ENCODE results near the gene WNT3A. TPM values are rescaled to one million over a fixed set of nuclear protein-coding genes. Genes with fewer than 3 reads are reported as not detected.

Gene WNT3A
- total RNA-seq, 1 donor from 2014 or later: 6.0 TPM

DNA sequence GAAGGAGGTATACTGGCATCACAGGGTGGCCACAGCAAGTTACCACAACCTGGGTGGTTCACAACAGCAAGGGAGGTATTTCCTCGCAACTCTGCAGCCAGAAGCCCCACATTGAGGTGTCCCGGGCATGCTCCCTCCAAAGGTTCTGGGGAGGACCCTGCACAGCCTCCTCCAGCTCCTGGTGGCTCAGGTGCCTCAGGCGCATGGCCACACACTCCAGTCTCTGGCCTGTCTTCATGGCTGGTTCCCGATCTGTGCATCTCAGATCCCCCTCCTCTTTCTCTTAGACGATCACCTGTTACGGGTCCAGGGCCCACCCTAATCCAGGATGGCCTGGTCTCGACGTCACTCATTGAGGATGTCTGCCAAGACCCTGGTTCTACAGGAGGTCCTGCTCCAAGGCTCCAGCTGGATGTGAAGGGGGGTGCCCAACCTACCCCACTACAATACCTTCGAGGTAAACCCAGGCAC, 69.0 kb downstream of the WNT3A start:
- ATAC-seq (no peak), DNase-seq (no peak)
- Histone ChIP-seq H3K27ac (no peak overlapping the region), H3K9me3 (no peaks in the 10 kb centered on the region), H3K36me3 (no peaks in the 10 kb centered on the region), H3K4me1 (peaks cover 2% of the 10 kb centered on the region), H3K4me3 (no peak overlapping the region), H3K27me3 (ENCODE audit: low read depth) (no peaks in the 10 kb centered on the region)
- intact Hi-C loops (cut with DNase I): no loop called here
- TF ChIP-seq, protein P1, sequence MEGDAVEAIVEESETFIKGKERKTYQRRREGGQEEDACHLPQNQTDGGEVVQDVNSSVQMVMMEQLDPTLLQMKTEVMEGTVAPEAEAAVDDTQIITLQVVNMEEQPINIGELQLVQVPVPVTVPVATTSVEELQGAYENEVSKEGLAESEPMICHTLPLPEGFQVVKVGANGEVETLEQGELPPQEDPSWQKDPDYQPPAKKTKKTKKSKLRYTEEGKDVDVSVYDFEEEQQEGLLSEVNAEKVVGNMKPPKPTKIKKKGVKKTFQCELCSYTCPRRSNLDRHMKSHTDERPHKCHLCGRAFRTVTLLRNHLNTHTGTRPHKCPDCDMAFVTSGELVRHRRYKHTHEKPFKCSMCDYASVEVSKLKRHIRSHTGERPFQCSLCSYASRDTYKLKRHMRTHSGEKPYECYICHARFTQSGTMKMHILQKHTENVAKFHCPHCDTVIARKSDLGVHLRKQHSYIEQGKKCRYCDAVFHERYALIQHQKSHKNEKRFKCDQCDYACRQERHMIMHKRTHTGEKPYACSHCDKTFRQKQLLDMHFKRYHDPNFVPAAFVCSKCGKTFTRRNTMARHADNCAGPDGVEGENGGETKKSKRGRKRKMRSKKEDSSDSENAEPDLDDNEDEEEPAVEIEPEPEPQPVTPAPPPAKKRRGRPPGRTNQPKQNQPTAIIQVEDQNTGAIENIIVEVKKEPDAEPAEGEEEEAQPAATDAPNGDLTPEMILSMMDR (IDR thresholded peaks at IDR 0.05): no peak

DNA sequence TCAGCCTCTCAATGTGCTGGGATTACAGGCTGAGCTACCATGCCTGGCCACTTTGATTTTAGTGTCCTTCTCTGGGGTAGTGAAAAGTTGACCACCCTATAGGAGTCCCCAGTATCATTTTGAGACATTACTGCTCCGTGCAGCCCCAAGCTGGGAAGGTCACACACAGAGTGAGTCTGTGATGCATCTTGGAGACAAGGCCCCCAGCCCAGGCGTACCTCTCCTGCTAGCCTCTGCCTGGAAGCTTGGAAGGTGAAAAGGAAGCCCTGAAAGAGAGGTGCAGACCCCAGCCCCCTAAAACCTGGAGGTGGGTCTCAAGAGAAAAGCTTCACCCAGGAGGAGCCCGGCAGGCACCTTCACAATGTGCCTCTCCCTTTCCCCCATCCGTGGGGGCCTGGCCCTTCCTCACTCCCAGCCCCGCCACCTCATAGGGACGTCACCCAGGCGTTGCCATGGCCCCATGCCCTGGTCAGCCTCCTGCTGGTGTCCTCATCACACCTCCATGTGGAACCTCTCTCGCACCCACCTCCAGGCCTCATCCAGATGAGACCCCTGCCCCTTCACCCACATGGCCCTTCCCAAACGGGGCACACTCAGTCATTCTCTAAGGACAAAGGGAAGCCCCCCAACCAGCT, 70.1 kb downstream of the WNT3A start:
- no peak overlapping the region for H3K4me3 ChIP-seq
- H3K36me3 ChIP-seq: no peaks in the 10 kb centered on the region
- ATAC-seq (no peak), DNase-seq (peak; percentile 38)
- H3K27ac ChIP-seq: no peak overlapping the region
- intact Hi-C loops (cut with DNase I): no loop called here
- H3K27me3 ChIP-seq (ENCODE audit: low read depth): no peaks in the 10 kb centered on the region
- H3K4me1 ChIP-seq: peaks cover 11% of the 10 kb centered on the region
- TF ChIP-seq, protein P1 (IDR thresholded peaks at IDR 0.05): no peak
- H3K9me3 ChIP-seq: no peaks in the 10 kb centered on the region

DNA sequence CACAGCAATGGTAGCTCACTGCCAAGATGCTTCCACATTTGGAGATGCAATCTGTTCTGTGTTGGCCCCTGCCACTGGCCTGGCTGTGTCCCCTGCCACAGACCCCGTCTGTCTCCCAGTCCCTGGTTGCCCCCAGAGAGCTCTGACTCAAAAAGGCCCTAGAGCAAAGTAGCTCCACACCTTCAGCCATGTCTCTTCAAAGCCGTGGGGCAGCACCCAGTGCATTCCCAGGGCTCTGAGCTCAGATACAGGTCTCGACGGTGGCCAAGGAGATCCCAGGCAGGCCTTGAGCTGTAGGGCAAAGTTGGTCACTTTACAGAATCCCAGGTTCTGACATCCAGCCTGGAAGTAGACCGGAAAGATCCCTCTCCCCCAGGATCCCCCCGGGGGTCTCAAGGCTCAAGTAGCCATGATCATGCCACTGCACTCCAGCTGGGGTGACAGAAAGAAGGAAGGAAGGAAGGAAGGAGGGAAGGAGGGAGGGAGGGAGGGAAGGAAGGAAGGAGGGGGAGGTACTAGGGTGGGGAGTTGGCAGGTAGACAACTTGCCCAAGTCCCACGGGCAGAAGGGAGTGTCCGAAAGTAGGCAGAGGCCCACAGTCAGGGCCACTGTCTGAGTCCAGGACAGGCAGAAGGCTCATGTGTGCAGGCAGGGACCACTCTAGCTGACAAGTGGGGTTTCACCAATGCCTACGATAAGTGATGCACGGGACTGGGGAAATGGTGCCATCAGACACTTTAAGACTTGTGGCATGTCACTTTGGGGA, 71.0 kb downstream of the WNT3A start:
- DNase-seq: no peak
- intact Hi-C loops (cut with DNase I): no loop called here
- no peak for ATAC-seq
- no peaks in the 10 kb centered on the region for H3K36me3 ChIP-seq
- H3K9me3 ChIP-seq: no peaks in the 10 kb centered on the region
- H3K27ac ChIP-seq: no peak overlapping the region
- H3K4me1 ChIP-seq: peaks cover 11% of the 10 kb centered on the region
- TF ChIP-seq, protein P1 (IDR thresholded peaks at IDR 0.05): no peak
- no peaks in the 10 kb centered on the region for H3K27me3 ChIP-seq (ENCODE audit: low read depth)
- no peak overlapping the region for H3K4me3 ChIP-seq

DNA sequence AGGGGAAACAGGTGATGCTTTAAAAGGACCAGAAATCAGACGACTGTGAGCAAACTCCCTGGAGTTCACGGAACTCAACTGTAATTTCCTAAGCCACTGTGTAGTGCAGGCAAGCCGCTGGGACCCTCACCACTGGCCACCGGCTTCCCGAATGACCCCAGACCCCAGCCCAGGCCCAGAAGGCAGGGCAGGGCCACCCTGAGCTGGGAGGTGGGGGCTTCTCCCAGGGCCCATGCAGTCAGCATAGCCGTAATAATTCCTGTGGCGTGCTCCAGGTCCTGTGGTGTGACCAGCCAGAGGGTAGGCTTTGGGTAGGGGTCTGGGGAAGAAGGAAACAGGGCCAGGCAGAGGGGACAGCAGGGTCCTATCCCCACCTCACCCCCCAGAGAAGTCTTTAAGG, 72.2 kb downstream of the WNT3A start:
- ATAC-seq: no peak
- intact Hi-C loops (cut with DNase I): no loop called here
- DNase-seq: peak; percentile 35

DNA sequence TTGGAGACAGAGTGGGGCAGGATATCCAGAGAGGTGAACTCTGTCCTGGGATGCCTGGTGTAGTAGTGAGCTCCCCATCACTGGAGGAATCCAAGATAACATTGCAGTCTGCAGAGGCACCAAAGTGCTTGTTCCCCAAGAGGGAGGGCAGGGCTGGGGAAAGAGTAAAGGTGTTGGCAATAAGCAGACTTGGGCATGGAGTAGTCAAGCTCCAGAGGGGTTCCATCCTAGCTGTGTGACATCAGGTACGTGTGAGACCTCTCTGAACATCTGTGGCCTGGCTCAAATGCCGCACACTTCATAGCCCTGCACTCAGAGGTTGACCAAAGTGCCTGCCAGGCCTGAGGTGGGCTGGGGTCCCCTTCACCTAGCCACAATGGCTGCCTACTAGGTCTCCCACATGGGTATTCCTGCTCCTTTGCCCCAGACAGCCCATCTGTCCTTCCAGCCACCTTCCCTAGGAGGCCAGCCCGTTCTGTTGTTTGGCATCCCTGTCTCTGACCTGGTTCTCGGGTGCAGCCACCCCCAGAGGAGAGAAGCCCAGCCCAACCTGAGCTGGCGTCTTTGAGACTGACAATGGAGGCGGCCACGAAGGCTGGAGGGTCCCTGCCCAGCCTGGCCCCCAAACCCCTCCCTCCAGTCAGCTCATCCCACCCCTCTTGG, 72.9 kb downstream of the WNT3A start:
- intact Hi-C loops (cut with DNase I): no loop called here
- no peak for ATAC-seq

More for the DNA sequence above, 72.2 kb downstream of the WNT3A start:
- no peaks in the 10 kb centered on the region for H3K36me3 ChIP-seq
- H3K27me3 ChIP-seq (ENCODE audit: low read depth): no peaks in the 10 kb centered on the region
- H3K9me3 ChIP-seq: no peaks in the 10 kb centered on the region
- H3K4me1 ChIP-seq: peaks cover 14% of the 10 kb centered on the region
- H3K27ac ChIP-seq: no peak overlapping the region
- TF ChIP-seq, protein P1 (IDR thresholded peaks at IDR 0.05): no peak
- H3K4me3 ChIP-seq: no peak overlapping the region

More for the DNA sequence above, 72.9 kb downstream of the WNT3A start:
- Histone ChIP-seq H3K4me1 (peaks cover 21% of the 10 kb centered on the region), H3K9me3 (no peaks in the 10 kb centered on the region), H3K27me3 (ENCODE audit: low read depth) (no peaks in the 10 kb centered on the region), H3K27ac (no peak overlapping the region), H3K4me3 (no peak overlapping the region), H3K36me3 (no peaks in the 10 kb centered on the region)
- peak; percentile 35 for DNase-seq
- TF ChIP-seq, protein P1 (IDR thresholded peaks at IDR 0.05): no peak
